KMS-11 (cell line): ENCODE results near the gene MYOZ3.
A peak's percentile ranks its signal among the peaks of the same experiment; 100 is the strongest.

Experiments used
- H2AFZ ChIP-seq: fragments of 200-600 bp; sonication (generic); 2 replicates; pipeline ENCODE4 v1.6.1; 2016; ENCODE audit warnings: antibody characterized with exemption, mixed run types, low read depth
- H3K27ac ChIP-seq: fragments of 200-600 bp; sonication (generic); 2 replicates; pipeline ENCODE4 v1.6.1; 2016; ENCODE audit warnings: mild to moderate bottlenecking, mixed run types
- H3K27me3 ChIP-seq: fragments of 200-600 bp; sonication (generic); 2 replicates; pipeline ENCODE4 v1.6.1; 2017; ENCODE audit warnings: mild to moderate bottlenecking, low read depth, mixed run types, moderate library complexity; ENCODE audit not compliant: insufficient read depth
- H3K36me3 ChIP-seq: fragments of 200-600 bp; sonication (generic); 2 replicates; pipeline ENCODE4 v1.6.1; 2017; ENCODE audit warnings: mild to moderate bottlenecking, mixed run types; ENCODE audit not compliant: insufficient read depth
- H3K4me1 ChIP-seq: fragments of 200-600 bp; sonication (generic); 2 replicates; pipeline ENCODE4 v1.6.1; 2016; ENCODE audit warnings: mild to moderate bottlenecking, low read depth, mixed run types; ENCODE audit not compliant: poor library complexity, severe bottlenecking
- H3K4me2 ChIP-seq: fragments of 200-600 bp; sonication (generic); 2 replicates; pipeline ENCODE4 v1.7.0; 2016; ENCODE audit warnings: mild to moderate bottlenecking, mixed run types
- H3K4me3 ChIP-seq: fragments of 200-600 bp; sonication (generic); IDR thresholded peaks from 2 replicates; pipeline ENCODE4 v1.6.1; 2017; ENCODE audit warnings: low read depth, low read length, mixed read lengths; ENCODE audit not compliant: insufficient read depth
- H3K79me2 ChIP-seq: fragments of 200-600 bp; sonication (generic); 2 replicates; pipeline ENCODE4 v1.6.1; 2016; ENCODE audit warnings: low read depth, mixed run types; ENCODE audit not compliant: insufficient read depth
- H3K9ac ChIP-seq: fragments of 200-600 bp; sonication (generic); 2 replicates; pipeline ENCODE4 v1.6.1; 2016; ENCODE audit warnings: mild to moderate bottlenecking, mixed run types
- H4K20me1 ChIP-seq: fragments of 200-600 bp; sonication (generic); 2 replicates; pipeline ENCODE4 v1.6.1; 2016; ENCODE audit warnings: mild to moderate bottlenecking, mixed run types; ENCODE audit not compliant: insufficient read depth
- TF ChIP-seq, protein P1 (sequence below): fragments of 200-600 bp; sonication (generic); conservative IDR thresholded peaks from 2 replicates; pipeline ENCODE4 v1.6.1; 2017; ENCODE audit warnings: low read depth, mild to moderate bottlenecking, antibody characterized with exemption, low read length, moderate library complexity, mixed read lengths

Gene MYOZ3

DNA sequence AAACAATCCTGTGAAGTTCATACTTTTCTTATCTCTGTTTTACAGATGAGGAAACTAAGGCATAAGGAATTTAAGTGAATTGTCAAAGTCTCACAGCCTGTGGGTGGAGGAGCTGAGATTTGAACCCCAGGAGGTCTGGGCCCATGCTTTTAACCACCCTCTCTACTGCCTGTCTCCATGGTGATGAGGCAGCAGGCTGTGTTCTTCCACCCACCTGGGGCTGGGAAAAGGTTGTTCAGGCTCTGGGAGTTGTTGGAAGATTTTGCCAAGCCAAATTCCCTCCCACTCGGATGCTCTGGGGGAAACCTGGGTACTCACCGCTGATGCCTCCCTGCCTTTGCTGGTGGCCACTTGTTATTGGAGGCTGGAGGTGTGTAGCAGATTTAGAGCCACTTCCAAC lies 38.9 kb upstream of the MYOZ3 start:
- Histone ChIP-seq H3K27me3 (no peaks in the 10 kb centered on the region), H3K27ac (no peak overlapping the region), H3K4me3 (no peak overlapping the region), H2AFZ (no peak overlapping the region), H4K20me1 (no peaks in the 10 kb centered on the region), H3K9ac (no peak overlapping the region), H3K4me2 (no peak overlapping the region), H3K79me2 (no peaks in the 10 kb centered on the region), H3K4me1 (peaks cover 12% of the 10 kb centered on the region), H3K36me3 (no peaks in the 10 kb centered on the region)
- TF ChIP-seq, protein P1, sequence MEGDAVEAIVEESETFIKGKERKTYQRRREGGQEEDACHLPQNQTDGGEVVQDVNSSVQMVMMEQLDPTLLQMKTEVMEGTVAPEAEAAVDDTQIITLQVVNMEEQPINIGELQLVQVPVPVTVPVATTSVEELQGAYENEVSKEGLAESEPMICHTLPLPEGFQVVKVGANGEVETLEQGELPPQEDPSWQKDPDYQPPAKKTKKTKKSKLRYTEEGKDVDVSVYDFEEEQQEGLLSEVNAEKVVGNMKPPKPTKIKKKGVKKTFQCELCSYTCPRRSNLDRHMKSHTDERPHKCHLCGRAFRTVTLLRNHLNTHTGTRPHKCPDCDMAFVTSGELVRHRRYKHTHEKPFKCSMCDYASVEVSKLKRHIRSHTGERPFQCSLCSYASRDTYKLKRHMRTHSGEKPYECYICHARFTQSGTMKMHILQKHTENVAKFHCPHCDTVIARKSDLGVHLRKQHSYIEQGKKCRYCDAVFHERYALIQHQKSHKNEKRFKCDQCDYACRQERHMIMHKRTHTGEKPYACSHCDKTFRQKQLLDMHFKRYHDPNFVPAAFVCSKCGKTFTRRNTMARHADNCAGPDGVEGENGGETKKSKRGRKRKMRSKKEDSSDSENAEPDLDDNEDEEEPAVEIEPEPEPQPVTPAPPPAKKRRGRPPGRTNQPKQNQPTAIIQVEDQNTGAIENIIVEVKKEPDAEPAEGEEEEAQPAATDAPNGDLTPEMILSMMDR = no peak

DNA sequence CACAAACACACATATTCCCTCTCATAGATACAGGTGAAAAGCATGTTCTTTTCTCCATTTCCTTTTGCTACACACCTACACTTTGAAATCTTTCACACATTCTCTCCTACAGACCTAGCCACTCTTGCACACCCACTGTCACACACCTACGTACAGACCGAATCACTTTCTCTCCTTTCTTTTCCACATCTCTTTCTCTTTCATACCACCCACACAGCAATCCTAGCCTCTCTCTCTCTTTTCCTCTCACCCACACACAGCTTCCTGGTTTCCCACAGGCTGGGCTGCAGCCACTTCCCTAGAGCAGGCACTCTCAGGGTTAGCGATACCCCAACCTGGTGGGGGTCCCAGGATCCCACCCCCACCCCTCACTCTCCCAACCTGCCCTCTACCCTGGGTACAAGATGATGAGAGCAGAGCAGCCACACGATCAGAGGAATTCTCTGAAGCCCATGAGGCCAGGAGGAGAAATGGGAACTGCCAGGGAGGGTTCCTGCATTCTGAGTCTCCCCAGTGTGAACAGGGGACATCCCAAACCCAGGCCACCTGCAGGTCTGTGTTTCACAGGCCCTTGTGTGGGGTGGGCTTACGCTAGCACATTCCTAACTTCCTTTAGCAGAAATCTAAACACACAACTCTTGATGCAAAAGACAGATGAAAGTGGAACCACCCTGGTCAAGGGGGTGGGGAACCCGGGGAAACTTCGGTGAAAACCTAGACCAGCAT lies 37.7 kb upstream of the MYOZ3 start:
- TF ChIP-seq, protein P1 = no peak
- H3K27me3 ChIP-seq = no peaks in the 10 kb centered on the region
- no peak overlapping the region for H3K27ac ChIP-seq

DNA sequence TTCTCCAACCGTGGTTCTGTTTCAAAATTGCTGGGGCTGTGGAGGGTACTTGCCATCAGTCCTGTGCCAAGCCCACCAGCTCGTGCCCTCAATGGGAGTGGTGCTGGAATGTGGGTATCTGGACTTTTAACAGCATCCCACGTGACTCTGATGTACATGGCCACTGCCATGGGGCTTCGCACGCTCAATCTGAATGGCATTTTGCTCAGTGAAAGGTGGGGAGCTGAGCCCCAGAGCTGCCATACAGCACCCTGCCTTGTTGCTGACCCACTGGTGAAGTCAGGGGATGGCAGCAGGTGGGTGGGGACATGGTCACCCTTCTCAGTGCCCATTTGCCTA lies 37.2 kb upstream of the MYOZ3 start:
- H3K9ac ChIP-seq = no peak overlapping the region
- H3K4me1 ChIP-seq = peaks cover 12% of the 10 kb centered on the region
- no peaks in the 10 kb centered on the region for H3K36me3 ChIP-seq
- TF ChIP-seq, protein P1 = no peak
- H3K27me3 ChIP-seq = no peaks in the 10 kb centered on the region
- no peaks in the 10 kb centered on the region for H4K20me1 ChIP-seq
- H3K4me2 ChIP-seq = peak overlapping the region; percentile 13; the same call in 1 of the 2 replicates
- H2AFZ ChIP-seq = peak overlapping the region; percentile 14; the same call in 1 of the 2 replicates
- H3K27ac ChIP-seq = no peak overlapping the region
- H3K4me3 ChIP-seq = no peak overlapping the region
- H3K79me2 ChIP-seq = no peaks in the 10 kb centered on the region

More for the DNA sequence above, 37.7 kb upstream of the MYOZ3 start:
- Histone ChIP-seq H3K4me2 (peak overlapping the region; percentile 13; the same call in 1 of the 2 replicates), H3K79me2 (no peaks in the 10 kb centered on the region), H3K9ac (no peak overlapping the region), H3K4me1 (peaks cover 12% of the 10 kb centered on the region), H2AFZ (0 out of 2 replicates have a peak overlapping the region, but pooled peaks have one; percentile 14), H3K36me3 (no peaks in the 10 kb centered on the region), H3K4me3 (no peak overlapping the region), H4K20me1 (no peaks in the 10 kb centered on the region)

DNA sequence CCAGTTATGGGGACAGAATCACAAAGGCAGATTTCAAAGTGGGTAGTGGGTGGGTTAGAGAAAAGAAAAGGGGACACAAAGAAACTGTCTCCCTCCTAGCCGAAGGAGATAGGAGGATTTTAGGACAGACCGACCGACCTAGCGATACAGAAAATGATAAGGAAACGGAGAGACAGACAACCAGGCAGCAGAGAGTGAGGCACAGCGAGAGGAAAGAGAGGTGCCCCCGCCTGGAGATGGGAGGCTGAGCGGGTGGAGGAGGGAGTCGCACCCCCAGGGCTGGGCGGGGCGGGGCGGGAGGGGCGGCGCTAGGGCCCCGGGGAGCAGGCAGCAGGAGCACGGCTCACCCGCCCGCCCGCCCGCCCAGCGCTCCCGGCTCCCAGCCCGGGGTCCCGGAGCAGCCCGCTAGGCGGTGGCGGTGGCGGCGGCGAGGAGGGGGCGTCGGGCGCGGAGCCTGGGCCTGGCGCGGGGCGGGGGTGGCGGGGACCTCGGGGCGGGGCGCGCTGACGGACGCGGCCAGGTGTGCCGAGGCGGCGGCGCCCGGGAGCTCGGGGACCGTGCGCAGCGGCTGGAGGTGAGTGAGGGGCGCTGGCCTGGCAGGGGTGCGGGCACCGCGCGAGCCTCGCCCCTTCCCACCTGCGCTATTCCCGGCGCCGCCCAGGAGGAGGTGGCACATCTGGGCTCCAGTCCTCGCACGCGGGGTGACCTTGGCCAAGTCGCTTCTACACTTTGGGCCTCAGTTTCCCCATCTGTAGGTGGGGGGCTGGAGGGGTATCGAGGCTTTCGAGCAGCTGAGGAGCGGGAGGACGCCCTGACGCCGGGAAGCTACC lies 36.5 kb upstream of the MYOZ3 start:
- Histone ChIP-seq H3K4me3 (no peak overlapping the region), H2AFZ (peak overlapping the region; percentile 30; the same call in 1 of the 2 replicates), H4K20me1 (no peaks in the 10 kb centered on the region), H3K9ac (no peak overlapping the region), H3K4me1 (peaks cover 12% of the 10 kb centered on the region), H3K36me3 (no peaks in the 10 kb centered on the region), H3K27me3 (no peaks in the 10 kb centered on the region), H3K79me2 (no peaks in the 10 kb centered on the region), H3K4me2 (peak overlapping the region; percentile 57; the same call in 1 of the 2 replicates), H3K27ac (no peak overlapping the region)
- TF ChIP-seq, protein P1 = no peak
